Measurements from ENCODE around the gene MLLT1.

Gene MLLT1

DNA sequence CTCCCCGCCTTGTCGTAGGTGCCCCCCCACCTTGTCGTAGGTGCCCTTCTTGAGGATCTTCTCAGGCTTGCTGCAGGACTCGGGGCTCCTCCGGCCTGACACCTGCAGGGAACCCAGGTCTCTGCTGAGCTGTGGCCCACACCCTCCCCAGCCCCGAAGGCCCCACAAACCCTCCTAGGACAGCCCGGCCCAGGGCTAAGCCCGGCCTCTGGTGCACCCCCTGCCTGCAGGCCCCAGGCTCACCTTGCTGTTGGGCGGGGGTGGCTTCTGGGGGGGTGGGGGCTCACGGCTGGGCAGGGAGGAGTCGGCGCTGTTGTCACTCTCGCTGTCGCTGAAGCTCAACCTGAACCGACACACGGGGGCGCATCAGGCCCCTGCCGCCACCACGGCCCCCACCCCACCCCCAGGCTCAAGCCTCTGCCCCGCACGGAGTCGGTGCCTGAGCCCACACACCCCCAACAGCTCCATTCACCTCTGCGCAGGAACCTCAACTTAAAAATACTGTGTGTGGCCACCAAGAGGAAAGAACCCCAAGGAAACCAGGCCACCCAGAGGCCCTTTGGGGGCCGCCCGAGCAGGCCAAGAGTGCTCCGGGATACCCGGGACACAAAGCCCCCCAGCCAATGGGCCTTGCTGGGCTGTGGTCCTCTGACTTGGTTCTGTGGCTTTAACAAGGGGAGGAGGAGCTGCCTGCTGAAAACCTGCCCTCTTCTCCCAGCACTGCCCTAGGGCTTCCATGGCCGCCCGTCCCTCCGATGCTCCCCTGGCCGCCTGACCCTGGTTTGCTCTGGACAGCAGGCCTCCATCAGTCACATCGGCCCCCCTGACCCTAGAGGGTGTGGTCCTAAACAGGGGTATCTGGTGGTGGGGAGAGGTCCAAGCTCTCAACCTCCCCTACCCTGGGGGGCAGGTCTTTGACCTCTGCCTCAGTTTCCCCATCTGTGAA, 65.8 kb downstream of the MLLT1 start:
- H3K27ac Mint-ChIP-seq, result no peak overlapping the region
- H3K27me3 Mint-ChIP-seq, result peaks cover 4% of the 10 kb centered on the region
- H3K4me3 Mint-ChIP-seq, result no peak overlapping the region
- no peaks in the 10 kb centered on the region for H3K9me3 Mint-ChIP-seq
- peaks cover 8% of the 10 kb centered on the region for H3K36me3 Mint-ChIP-seq
- DNase-seq (ENCODE audit: low spot score in 2 of 2) (no peak), ATAC-seq (ENCODE audit: low read depth) (no peak)
- peaks cover 6% of the 10 kb centered on the region for H3K4me1 Mint-ChIP-seq

DNA sequence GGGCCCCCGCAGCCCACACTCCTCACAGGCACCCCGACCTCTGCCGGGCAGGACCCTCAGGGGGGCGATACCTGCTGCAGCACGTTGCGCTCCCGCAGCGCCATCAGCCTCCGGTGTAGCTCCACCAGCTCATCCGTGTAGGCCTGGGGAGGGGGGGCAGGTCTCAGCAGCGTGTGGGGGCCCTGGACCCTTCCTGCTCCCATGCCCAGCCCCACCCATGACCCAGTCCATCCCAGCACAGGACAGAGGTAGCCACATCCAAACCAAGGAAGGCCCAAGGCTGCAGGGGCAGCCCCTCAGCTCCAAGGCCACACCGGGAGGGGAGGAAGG, 66.5 kb downstream of the MLLT1 start:
- H3K4me3 Mint-ChIP-seq, result no peak overlapping the region
- H3K36me3 Mint-ChIP-seq, result peaks cover 8% of the 10 kb centered on the region
- H3K27ac Mint-ChIP-seq, result no peak overlapping the region
- ATAC-seq (ENCODE audit: low read depth), result no peak
- peaks cover 3% of the 10 kb centered on the region for H3K4me1 Mint-ChIP-seq
- no peak for DNase-seq (ENCODE audit: low spot score in 2 of 2)
- no peaks in the 10 kb centered on the region for H3K9me3 Mint-ChIP-seq
- H3K27me3 Mint-ChIP-seq, result peaks cover 4% of the 10 kb centered on the region

DNA sequence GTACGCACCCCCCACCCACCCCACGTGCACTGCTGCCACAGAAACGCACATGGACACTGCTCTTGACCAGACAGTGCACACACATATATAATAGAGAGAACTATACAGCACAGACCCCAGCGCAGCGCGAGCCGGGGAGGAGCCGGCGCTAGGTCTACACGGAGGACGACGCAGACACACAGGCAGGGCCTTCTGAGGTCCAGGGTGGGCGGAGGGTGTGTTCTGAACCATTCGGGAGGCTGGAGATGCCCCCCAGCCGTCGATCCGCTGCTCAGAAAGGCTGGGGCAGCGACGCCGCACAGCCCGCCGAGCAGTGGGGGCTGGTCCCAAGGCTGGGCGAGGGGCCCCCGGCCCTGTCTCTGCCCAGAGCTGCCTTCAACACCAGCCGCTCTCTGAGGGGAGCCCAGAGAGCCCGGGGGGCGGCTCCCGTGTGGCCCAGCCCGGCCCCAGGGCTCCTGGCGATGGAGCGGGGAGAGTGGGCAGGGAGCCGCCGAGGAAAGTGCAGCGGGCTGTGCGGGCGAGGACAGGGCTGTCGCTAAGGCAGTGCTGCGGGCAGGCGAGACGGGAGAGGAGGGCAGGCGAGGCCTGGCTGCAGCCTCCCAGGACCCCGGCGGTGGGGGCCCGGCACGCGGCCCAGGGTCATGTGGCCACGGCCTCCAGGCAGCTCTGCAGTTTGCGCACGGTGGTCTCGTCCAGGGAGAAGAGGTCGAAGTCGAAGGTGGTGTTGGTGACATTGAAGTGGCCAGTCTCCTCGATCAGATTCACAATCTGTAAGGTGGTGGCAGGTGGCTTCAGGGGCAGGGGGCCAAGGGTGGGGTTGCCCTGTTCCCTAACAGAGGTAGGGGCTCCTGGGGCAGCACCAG, 67.1 kb downstream of the MLLT1 start:
- DNase-seq (ENCODE audit: low spot score in 2 of 2) (no peak), ATAC-seq (ENCODE audit: low read depth) (no peak)
- Mint-ChIP-seq H3K4me1 (peaks cover 3% of the 10 kb centered on the region), H3K27me3 (peaks cover 4% of the 10 kb centered on the region), H3K36me3 (peaks cover 8% of the 10 kb centered on the region), H3K27ac (no peak overlapping the region), H3K9me3 (no peaks in the 10 kb centered on the region), H3K4me3 (no peak overlapping the region)

DNA sequence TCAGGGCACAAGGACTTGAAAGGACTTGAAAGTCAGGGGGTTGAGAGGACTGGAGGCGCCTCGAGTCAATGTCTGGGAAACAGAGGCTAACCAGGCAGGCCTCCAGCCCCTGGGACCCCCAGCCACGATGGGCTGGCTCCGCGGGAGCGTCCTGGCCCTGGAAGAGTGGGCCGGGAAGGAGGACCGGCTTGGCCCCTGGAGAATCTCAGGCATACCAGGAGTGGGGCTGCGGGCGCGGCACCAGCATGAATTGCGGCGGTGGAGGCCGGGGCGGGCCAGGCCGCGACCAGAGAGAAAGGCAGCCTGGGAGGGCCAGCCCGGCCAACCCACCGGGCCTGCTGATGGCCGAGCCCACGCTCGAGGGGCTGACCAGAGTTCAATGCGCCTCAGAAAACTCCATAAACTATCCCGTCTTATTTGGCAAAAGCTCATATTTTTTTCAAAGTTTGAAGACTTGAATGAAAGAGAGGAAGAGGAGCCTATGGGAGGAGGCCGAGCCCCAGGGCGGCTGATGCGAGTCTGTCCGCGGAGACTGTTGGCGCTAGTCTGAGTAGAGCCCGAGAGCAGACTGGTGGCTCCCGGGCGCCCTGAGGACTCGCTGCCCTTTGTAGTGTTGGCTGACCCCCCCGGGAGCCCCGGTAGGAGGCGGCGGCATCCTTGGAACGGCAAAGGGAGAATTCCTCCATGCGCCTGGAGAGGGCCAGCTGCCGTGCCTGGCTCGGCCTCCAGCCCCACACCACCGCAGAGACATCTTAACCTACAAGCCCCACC, 68.0 kb downstream of the MLLT1 start:
- Mint-ChIP-seq H3K36me3 (peaks cover 8% of the 10 kb centered on the region), H3K4me3 (no peak overlapping the region), H3K27ac (no peak overlapping the region), H3K4me1 (peaks cover 3% of the 10 kb centered on the region), H3K27me3 (peaks cover 4% of the 10 kb centered on the region), H3K9me3 (no peaks in the 10 kb centered on the region)
- DNase-seq (ENCODE audit: low spot score in 2 of 2) (no peak), ATAC-seq (ENCODE audit: low read depth) (no peak)

DNA sequence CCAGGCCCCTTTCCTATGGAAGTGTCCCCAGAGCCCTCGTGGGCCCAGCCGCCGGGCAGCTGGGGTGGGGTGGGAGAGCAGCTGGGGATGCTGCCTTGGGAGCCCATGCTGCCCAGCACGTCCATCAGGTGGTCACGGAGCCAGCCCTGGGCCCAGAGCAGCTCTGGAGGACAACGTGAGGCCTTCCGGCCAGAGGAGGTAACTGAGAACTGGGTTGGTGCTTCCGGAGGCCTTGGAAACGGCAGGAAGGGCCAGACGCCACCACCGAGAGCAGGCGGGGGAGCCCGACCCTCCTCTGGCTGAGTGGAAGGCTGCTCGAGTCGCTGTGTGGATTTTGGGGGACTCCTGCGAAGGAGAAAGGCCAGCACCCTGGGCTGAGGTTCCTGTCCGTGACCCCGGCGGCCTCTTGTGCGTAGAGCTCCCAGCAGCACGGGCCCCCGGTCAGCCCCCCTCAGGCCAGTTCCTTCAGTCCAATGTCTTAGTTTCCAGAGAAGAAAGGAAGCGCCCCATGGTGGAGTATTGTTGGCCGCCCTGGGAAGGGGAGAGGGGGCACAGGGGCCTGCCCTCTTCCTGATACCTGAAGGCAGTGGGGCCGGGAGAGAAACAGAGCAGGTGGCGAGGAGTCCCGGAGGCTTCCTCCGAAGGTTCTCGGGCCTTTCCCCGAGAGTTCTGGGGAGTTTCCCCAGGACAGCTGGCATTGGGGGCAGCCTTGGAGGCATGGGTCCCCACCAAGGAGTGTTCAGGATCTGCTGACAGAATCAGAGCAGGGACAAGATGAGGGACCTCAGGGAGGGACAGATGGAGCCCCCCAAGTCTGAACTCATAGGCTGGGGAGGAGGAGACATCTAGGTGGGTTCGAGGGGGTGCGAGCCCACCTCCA, 68.8 kb downstream of the MLLT1 start:
- no peak overlapping the region for H3K4me3 Mint-ChIP-seq
- ATAC-seq (ENCODE audit: low read depth) (no peak), DNase-seq (ENCODE audit: low spot score in 2 of 2) (no peak)
- H3K27ac Mint-ChIP-seq, result no peak overlapping the region
- H3K4me1 Mint-ChIP-seq, result peaks cover 3% of the 10 kb centered on the region
- peaks cover 8% of the 10 kb centered on the region for H3K36me3 Mint-ChIP-seq
- H3K9me3 Mint-ChIP-seq, result no peaks in the 10 kb centered on the region
- H3K27me3 Mint-ChIP-seq, result peaks cover 4% of the 10 kb centered on the region

DNA sequence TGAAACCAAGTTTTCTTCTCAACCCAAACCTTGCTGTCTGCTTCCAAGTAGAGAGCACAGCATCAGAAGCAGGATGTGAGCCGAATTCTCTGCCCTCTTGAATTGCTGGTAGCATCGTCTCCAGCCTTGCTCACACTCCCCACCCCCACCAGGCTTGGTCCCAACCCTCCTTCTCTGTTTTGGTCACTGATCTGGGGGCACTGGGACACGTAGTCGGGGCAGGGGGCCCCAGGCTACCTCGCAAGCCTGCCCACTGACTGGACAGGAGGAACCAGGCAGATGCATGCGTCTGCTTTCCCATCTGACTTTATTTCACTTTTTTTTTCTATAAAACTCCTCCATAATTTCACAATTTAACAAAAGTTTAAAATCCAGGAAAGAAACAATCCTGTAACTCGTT, 69.7 kb downstream of the MLLT1 start:
- H3K4me3 Mint-ChIP-seq, result no peak overlapping the region

DNA sequence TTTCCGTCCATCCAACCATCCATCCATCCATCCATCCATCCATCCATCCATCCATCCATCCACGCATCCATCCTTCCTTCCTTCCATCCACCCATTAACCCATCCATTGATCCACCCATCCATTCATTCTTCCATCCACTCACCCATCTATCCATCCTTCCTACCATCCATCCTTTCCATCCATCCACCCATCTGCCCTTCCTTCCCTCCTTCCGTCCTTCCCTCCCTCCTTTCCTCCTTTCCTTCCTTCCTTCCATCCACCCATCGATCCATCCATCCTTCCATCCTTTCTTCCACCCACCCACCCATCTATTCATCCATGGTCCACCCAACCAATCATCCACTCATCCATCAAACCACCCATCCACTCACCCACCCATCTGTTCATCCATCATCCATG, 70.1 kb downstream of the MLLT1 start:
- ATAC-seq (ENCODE audit: low read depth), result no peak
- H3K4me3 Mint-ChIP-seq, result no peak overlapping the region

More for the DNA sequence above, 69.7 kb downstream of the MLLT1 start:
- ATAC-seq (ENCODE audit: low read depth) (no peak), DNase-seq (ENCODE audit: low spot score in 2 of 2) (no peak)
- Mint-ChIP-seq H3K4me1 (peaks cover 3% of the 10 kb centered on the region), H3K36me3 (peaks cover 8% of the 10 kb centered on the region), H3K9me3 (no peaks in the 10 kb centered on the region), H3K27ac (no peak overlapping the region), H3K27me3 (peaks cover 4% of the 10 kb centered on the region)

DNA sequence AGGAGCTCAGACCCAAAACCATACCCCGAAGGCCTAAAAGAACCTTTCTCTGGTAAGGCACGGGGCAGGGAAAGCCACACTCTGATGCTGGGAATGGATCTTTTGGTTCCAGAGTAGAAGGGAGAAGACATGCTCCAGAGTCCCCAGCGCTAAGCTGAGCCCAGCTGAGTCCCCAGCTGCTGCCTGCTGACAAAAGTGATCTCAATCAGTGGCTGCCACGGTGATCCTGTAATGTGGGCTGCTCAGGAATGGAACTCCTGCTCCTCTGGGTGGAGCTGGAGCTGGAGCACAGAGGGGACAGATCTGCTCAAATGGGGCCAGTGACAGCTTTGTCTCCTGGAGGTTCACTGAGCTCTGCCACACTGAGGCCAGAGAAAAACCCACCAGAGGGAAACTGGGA, 70.5 kb downstream of the MLLT1 start:
- ATAC-seq (ENCODE audit: low read depth), result no peak
- Mint-ChIP-seq H3K4me3 (no peak overlapping the region), H3K36me3 (peaks cover 6% of the 10 kb centered on the region), H3K27me3 (peaks cover 4% of the 10 kb centered on the region), H3K27ac (no peak overlapping the region), H3K9me3 (no peaks in the 10 kb centered on the region), H3K4me1 (peaks cover 3% of the 10 kb centered on the region)
- no peak for DNase-seq (ENCODE audit: low spot score in 2 of 2)

More for the DNA sequence above, 70.1 kb downstream of the MLLT1 start:
- no peak overlapping the region for H3K27ac Mint-ChIP-seq
- peaks cover 4% of the 10 kb centered on the region for H3K27me3 Mint-ChIP-seq
- DNase-seq (ENCODE audit: low spot score in 2 of 2), result no peak
- no peaks in the 10 kb centered on the region for H3K9me3 Mint-ChIP-seq
- peaks cover 8% of the 10 kb centered on the region for H3K36me3 Mint-ChIP-seq
- H3K4me1 Mint-ChIP-seq, result peaks cover 3% of the 10 kb centered on the region

DNA sequence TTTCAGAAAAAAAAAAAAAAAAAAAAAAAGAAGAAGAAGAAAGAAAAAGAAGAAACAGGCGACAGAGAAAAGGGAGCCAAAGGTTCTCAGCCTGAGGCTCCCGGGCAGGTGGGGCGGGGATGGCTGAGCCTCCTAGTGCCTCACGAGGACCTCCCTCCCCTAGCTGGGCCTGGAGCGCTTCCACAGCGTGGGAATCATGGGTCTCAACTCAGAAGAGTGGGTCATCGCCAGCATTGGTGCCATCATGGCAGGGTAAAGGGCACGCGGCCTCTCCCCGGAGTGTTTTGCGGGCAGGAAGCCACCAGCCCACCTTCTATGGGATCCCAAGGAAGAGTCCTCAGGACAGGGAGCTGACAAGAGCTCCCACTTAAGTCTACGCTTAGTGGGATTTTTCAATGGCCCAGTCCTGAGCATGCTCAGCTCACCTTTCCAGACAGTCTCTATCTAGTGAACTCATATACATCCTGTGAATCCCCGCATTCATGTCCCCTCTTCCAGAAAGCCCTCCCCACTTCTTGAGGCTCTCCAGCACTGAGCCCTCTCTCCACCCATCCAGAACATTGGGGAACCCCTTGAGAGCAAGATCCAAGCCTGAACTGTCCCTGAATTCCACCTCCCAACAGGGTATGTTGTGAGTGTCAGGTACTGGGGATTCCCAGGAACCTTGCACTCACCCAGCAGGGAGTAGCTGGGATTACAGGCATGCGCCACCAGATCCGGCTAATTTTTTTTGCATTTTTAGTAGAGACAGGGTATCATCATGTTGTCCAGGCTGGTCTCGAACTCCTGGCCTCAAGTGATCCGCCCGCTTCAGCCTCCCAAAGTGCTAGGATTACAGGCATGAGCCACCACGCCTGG, 74.7 kb downstream of the MLLT1 start:
- no peak overlapping the region for H3K4me3 Mint-ChIP-seq
- H3K27me3 Mint-ChIP-seq, result peaks cover 5% of the 10 kb centered on the region
- no peaks in the 10 kb centered on the region for H3K36me3 Mint-ChIP-seq
- DNase-seq (ENCODE audit: low spot score in 2 of 2), result no peak
- H3K9me3 Mint-ChIP-seq, result peaks cover 2% of the 10 kb centered on the region
- ATAC-seq (ENCODE audit: low read depth), result no peak
- peaks cover 10% of the 10 kb centered on the region for H3K4me1 Mint-ChIP-seq
- H3K27ac Mint-ChIP-seq, result no peak overlapping the region

DNA sequence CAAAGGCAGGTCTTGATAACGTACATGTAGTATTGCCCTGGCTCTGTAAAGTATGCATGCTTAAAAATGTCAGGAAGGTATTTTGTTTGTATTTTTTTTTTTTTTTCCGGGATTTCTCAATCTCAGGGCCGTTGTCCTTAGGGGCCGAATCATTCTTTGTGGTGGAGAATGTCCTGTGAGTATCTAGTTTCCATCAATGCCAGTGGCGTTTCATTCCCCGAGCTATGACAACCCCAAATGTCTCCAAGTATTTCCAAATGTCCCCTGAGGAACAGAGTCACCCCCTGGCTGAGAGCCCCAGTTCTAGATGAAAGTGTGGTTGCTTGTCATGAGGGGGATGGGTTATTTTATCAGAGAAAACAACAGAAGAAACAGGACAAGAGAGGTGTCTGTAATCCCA, 75.6 kb downstream of the MLLT1 start:
- peaks cover 2% of the 10 kb centered on the region for H3K9me3 Mint-ChIP-seq
- H3K4me3 Mint-ChIP-seq, result no peak overlapping the region
- H3K36me3 Mint-ChIP-seq, result peaks cover under 1% of the 10 kb centered on the region
- H3K27ac Mint-ChIP-seq, result no peak overlapping the region
- no peak for DNase-seq (ENCODE audit: low spot score in 2 of 2)
- peaks cover 1% of the 10 kb centered on the region for H3K27me3 Mint-ChIP-seq
- no peak for ATAC-seq (ENCODE audit: low read depth)
- H3K4me1 Mint-ChIP-seq, result peaks cover 9% of the 10 kb centered on the region

DNA sequence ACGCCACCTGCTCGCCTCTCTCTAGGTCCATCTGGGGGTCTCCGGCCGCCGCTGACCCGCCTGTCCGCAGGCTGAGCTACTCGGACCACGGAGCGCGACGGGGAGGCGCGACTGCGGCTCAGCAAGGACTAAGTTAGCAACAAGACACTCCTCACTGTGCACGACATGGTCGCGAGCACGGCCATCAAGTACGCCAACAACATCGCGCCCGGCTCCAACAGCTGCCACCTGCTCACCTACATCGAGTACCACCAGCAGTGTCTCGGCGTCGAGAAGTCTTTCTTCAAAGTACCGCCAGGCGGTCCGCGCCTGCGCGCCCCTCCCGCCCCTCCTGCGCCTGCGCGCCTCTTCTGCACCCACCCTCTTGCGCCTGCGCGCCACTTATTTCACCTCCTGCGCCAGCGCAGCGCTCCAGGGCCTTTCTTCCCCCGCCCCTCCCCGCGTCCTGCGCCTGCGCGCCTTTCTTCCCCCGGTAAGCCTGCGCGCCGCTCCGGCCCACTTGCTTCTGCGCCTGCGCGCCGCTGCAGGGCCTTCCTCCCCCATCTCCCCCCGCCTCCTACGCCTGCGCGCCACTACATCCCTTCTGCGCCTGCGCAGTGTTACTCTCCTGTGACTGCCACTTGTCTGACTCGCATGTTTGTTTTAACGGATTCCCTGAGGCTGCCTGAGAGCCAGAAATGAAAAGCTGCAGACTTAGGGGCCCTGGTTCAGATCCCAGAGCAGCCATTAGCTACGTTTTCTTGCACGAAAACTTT, 80.4 kb downstream of the MLLT1 start:
- peaks cover 18% of the 10 kb centered on the region for H3K4me1 Mint-ChIP-seq
- peak; percentile 87 for ATAC-seq (ENCODE audit: low read depth)
- peaks cover 1% of the 10 kb centered on the region for H3K27me3 Mint-ChIP-seq
- peaks cover 2% of the 10 kb centered on the region for H3K9me3 Mint-ChIP-seq
- peak; percentile 94 to 99 for DNase-seq (ENCODE audit: low spot score in 2 of 2)
- H3K36me3 Mint-ChIP-seq, result peaks cover 12% of the 10 kb centered on the region
- H3K27ac Mint-ChIP-seq, result peak overlapping the region; percentile 94
- peak overlapping the region; percentile 99 for H3K4me3 Mint-ChIP-seq

DNA sequence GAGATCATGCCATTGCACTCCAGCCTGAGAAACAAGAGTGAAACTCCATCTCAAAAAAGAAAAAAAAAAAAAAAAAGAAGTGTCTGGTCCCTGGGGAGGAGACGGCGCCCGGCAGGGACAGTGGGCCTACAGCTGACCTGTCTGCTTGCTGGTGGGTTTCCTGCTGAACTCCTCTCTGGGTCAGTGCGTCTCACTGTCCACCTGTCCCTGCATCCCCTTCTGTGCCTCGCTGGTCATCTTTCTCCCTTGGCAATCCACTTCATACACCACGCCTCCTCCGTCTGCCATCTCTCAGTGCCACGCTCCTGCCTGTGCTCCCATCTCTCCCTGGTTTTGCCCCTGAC, 80.9 kb downstream of the MLLT1 start:
- Mint-ChIP-seq H3K27me3 (peaks cover 1% of the 10 kb centered on the region), H3K9me3 (peaks cover 2% of the 10 kb centered on the region), H3K36me3 (peaks cover 12% of the 10 kb centered on the region), H3K4me1 (peaks cover 18% of the 10 kb centered on the region), H3K27ac (peak overlapping the region; percentile 94), H3K4me3 (peak overlapping the region; percentile 99)
- ATAC-seq (ENCODE audit: low read depth) (no peak), DNase-seq (ENCODE audit: low spot score in 2 of 2) (peak in 1 of 2 donors; percentile 18)
